H9 (cell line): ENCODE results near the gene MATN4. TPM values are rescaled to one million over a fixed set of nuclear protein-coding genes. Genes with fewer than 3 reads are reported as not detected.

Experiments
- DNase-seq: peaks from one replicate; pipeline ENCODE4 v3.0.0-alpha.2; 2017
- H2AFZ ChIP-seq: one replicate; pipeline ENCODE4 v1.6.1; 2013; ENCODE audit warnings: mild to moderate bottlenecking, low read length, control low read depth, moderate library complexity
- H2AK5ac ChIP-seq: 2 replicates; pipeline ENCODE4 v1.6.1; 2013; ENCODE audit warnings: low read length, control low read depth, mixed read lengths; ENCODE audit not compliant: insufficient read length
- H2BK120ac ChIP-seq: one replicate; pipeline ENCODE4 v1.6.1; 2013; ENCODE audit warnings: low read depth, mild to moderate bottlenecking, low read length, control low read depth, inconsistent platforms; ENCODE audit not compliant: poor library complexity, severe bottlenecking
- H2BK12ac ChIP-seq: 2 replicates; pipeline ENCODE4 v1.6.1; 2013; ENCODE audit warnings: low read length, control low read depth, mixed read lengths, low read depth; ENCODE audit not compliant: insufficient read length
- H2BK15ac ChIP-seq: 2 replicates; pipeline ENCODE4 v1.6.1; 2013; ENCODE audit warnings: low read depth, low read length, control low read depth
- H2BK20ac ChIP-seq: one replicate; pipeline ENCODE4 v1.6.1; 2013; ENCODE audit warnings: low read depth, mild to moderate bottlenecking, low read length, control low read depth, inconsistent platforms; ENCODE audit not compliant: poor library complexity, severe bottlenecking
- H2BK5ac ChIP-seq: 2 replicates; pipeline ENCODE4 v1.6.1; 2013; ENCODE audit warnings: low read length, control low read depth, mixed read lengths; ENCODE audit not compliant: insufficient read length
- H3K14ac ChIP-seq: 2 replicates; pipeline ENCODE4 v1.6.1; 2013; ENCODE audit warnings: low read length, control low read depth; ENCODE audit not compliant: insufficient read depth
- H3K18ac ChIP-seq: 2 replicates; pipeline ENCODE4 v1.6.1; 2013; ENCODE audit warnings: low read depth, mild to moderate bottlenecking, mixed read lengths, low read length, control low read depth; ENCODE audit not compliant: insufficient read length
- H3K23ac ChIP-seq: 2 replicates; pipeline ENCODE4 v1.6.1; 2013; ENCODE audit warnings: low read length, control low read depth, mixed read lengths, low read depth; ENCODE audit not compliant: insufficient read length
- H3K23me2 ChIP-seq: 2 replicates; pipeline ENCODE4 v1.6.1; 2013; ENCODE audit warnings: low read depth, mild to moderate bottlenecking, mixed read lengths, low read length, control low read depth; ENCODE audit not compliant: insufficient read length, poor library complexity, severe bottlenecking
- H3K27ac ChIP-seq: 2 replicates; pipeline ENCODE4 v1.5.1; 2013; ENCODE audit warnings: low read length, control low read depth, mixed read lengths, low read depth; ENCODE audit not compliant: insufficient read length
- H3K27me3 ChIP-seq: 2 replicates; pipeline ENCODE4 v1.6.1; 2013; ENCODE audit warnings: low read length, control low read depth, inconsistent platforms; ENCODE audit not compliant: insufficient read depth
- H3K4ac ChIP-seq: 2 replicates; pipeline ENCODE4 v1.6.1; 2013; ENCODE audit warnings: low read depth, mild to moderate bottlenecking, control low read depth, inconsistent platforms, low read length, moderate library complexity
- H3K4me1 ChIP-seq: 2 replicates; pipeline ENCODE4 v1.6.1; 2013; ENCODE audit warnings: low read length, control low read depth, inconsistent platforms; ENCODE audit not compliant: insufficient read depth
- H3K4me2 ChIP-seq: 2 replicates; pipeline ENCODE4 v1.6.1; 2013; ENCODE audit warnings: low read length, control low read depth, mixed read lengths; ENCODE audit not compliant: insufficient read length, insufficient read depth
- H3K56ac ChIP-seq: 2 replicates; pipeline ENCODE4 v1.6.1; 2013; ENCODE audit warnings: low read depth, mild to moderate bottlenecking, mixed read lengths, low read length, control low read depth; ENCODE audit not compliant: insufficient read length
- H3K79me1 ChIP-seq: 2 replicates; pipeline ENCODE4 v1.6.1; 2013; ENCODE audit warnings: low read depth, mild to moderate bottlenecking, moderate library complexity, low read length, control low read depth, inconsistent platforms; ENCODE audit not compliant: insufficient read depth, poor library complexity, severe bottlenecking
- H3K79me2 ChIP-seq: 2 replicates; pipeline ENCODE4 v1.6.1; 2013; ENCODE audit warnings: low read length, control low read depth, inconsistent platforms; ENCODE audit not compliant: insufficient read depth
- H3K9ac ChIP-seq: 2 replicates; pipeline ENCODE4 v1.6.1; 2013; ENCODE audit warnings: low read length, control low read depth, mixed read lengths; ENCODE audit not compliant: insufficient read length; ENCODE audit errors: extremely low read depth
- H3K9me3 ChIP-seq: one replicate; pipeline ENCODE4 v1.6.1; 2013; ENCODE audit warnings: low read depth, low read length, inconsistent platforms; ENCODE audit not compliant: control insufficient read depth
- H3T11ph ChIP-seq: one replicate; pipeline ENCODE4 v1.6.1; 2013; ENCODE audit warnings: mild to moderate bottlenecking, low read length, control low read depth, inconsistent platforms
- H4K20me1 ChIP-seq: one replicate; pipeline ENCODE4 v1.6.1; 2013; ENCODE audit not compliant: control insufficient read depth, insufficient read length, insufficient read depth
- H4K5ac ChIP-seq: 2 replicates; pipeline ENCODE4 v1.6.1; 2013; ENCODE audit warnings: low read depth, mild to moderate bottlenecking, mixed read lengths, low read length, control low read depth; ENCODE audit not compliant: insufficient read length
- H4K8ac ChIP-seq: replicated peaks from 2 replicates; pipeline ENCODE4 v1.6.1; 2013; ENCODE audit warnings: low read length, control low read depth, mixed read lengths, low read depth; ENCODE audit not compliant: insufficient read length
- H4K91ac ChIP-seq: 2 replicates; pipeline ENCODE4 v1.6.1; 2013; ENCODE audit warnings: low read depth, mild to moderate bottlenecking, moderate library complexity, mixed read lengths, low read length, control low read depth; ENCODE audit not compliant: insufficient read length
- H3K27ac Mint-ChIP-seq, 3 experiments: 2 replicates in 2 of 3; 3 replicates in 1 of 3; pipeline ENCODE4 v1.8.0; 2020 to 2021; ENCODE audit warnings: mixed read lengths in 3 of 3, mild to moderate bottlenecking in 1 of 3, moderate library complexity in 1 of 3
- H3K27me3 Mint-ChIP-seq: 2 replicates; pipeline ENCODE4 v1.8.0; 2021; ENCODE audit warnings: low read depth, mild to moderate bottlenecking, moderate library complexity, mixed read lengths
- H3K36me3 Mint-ChIP-seq, 3 experiments: 2 replicates in 2 of 3; 3 replicates in 1 of 3; pipeline ENCODE4 v1.8.0; 2020 to 2021; ENCODE audit warnings: low read depth in 3 of 3, mixed read lengths in 3 of 3; ENCODE audit not compliant: insufficient read depth in 1 of 3
- H3K4me1 Mint-ChIP-seq, 2 experiments: 2 replicates each; pipeline ENCODE4 v1.8.0; 2020; ENCODE audit warnings: mixed read lengths in 2 of 2
- H3K4me3 Mint-ChIP-seq, 2 experiments: 2 replicates in 1 of 2; 3 replicates in 1 of 2; pipeline ENCODE4 v1.8.0; 2020 to 2021; ENCODE audit warnings: mild to moderate bottlenecking in 2 of 2, mixed read lengths in 2 of 2, moderate library complexity in 1 of 2
- H3K9me3 Mint-ChIP-seq, 2 experiments: 2 replicates in 1 of 2; 3 replicates in 1 of 2; pipeline ENCODE4 v1.8.0; 2020; ENCODE audit warnings: mild to moderate bottlenecking in 2 of 2, mixed read lengths in 2 of 2, moderate library complexity in 1 of 2
- total RNA-seq: library from RNA; stranded (reverse); gene quantifications from 2 replicates; pipeline ENCODE4 v1.2.1, GENCODE V29; 2021
- TF ChIP-seq, protein P1 (sequence below): fragments of 200-600 bp; sonication (generic); conservative IDR thresholded peaks from 3 replicates; pipeline ENCODE4 v1.8.0; 2021; ENCODE audit warnings: antibody characterized with exemption, mild to moderate bottlenecking

Gene MATN4
- total RNA-seq, 1 experiment from 2014 or later, result 0.11 TPM

DNA sequence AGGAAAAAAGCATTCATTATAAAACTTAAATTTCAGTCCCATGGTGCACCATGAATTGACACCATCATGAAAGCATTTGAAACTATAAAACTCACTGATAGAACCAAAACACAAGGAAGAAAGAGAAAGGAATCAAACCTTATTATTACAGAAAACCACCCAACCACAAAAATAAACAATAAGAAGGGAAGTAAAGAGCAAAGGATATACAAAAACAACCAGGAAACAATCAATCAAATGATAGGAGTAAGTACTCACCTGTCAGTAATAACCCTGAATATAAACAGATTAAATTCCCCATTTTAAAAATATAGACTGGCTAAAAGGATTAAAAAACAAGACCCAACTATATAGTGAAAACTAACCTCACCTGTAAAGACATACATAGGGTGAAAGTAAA lies 59.5 kb downstream of the MATN4 start:
- no peak overlapping the region for H3K27ac Mint-ChIP-seq

More for the DNA sequence above, 59.5 kb downstream of the MATN4 start:
- Histone ChIP-seq H2BK20ac (no peak overlapping the region), H3K4ac (no peak overlapping the region), H3K9ac (no peak overlapping the region), H3K4me1 (no peaks in the 10 kb centered on the region), H2BK15ac (no peak overlapping the region), H4K8ac (no peak overlapping the region), H2AFZ (no peak overlapping the region), H3K79me1 (no peaks in the 10 kb centered on the region), H3K4me2 (no peak overlapping the region), H3K14ac (no peak overlapping the region), H2BK5ac (no peak overlapping the region), H4K20me1 (no peaks in the 10 kb centered on the region), H3K27ac (no peak overlapping the region), H3K18ac (no peak overlapping the region), H3K23me2 (no peaks in the 10 kb centered on the region), H3T11ph (no peak overlapping the region), H3K27me3 (no peaks in the 10 kb centered on the region), H2AK5ac (no peak overlapping the region), H3K9me3 (no peaks in the 10 kb centered on the region), H4K5ac (no peak overlapping the region), H3K79me2 (no peaks in the 10 kb centered on the region), H2BK120ac (no peak overlapping the region), H4K91ac (no peak overlapping the region), H3K56ac (no peak overlapping the region), H3K23ac (no peak overlapping the region), H2BK12ac (no peak overlapping the region)
- H3K9me3 Mint-ChIP-seq, result no peaks in the 10 kb centered on the region
- no peak for DNase-seq
- H3K36me3 Mint-ChIP-seq, result no peaks in the 10 kb centered on the region
- TF ChIP-seq, protein P1, sequence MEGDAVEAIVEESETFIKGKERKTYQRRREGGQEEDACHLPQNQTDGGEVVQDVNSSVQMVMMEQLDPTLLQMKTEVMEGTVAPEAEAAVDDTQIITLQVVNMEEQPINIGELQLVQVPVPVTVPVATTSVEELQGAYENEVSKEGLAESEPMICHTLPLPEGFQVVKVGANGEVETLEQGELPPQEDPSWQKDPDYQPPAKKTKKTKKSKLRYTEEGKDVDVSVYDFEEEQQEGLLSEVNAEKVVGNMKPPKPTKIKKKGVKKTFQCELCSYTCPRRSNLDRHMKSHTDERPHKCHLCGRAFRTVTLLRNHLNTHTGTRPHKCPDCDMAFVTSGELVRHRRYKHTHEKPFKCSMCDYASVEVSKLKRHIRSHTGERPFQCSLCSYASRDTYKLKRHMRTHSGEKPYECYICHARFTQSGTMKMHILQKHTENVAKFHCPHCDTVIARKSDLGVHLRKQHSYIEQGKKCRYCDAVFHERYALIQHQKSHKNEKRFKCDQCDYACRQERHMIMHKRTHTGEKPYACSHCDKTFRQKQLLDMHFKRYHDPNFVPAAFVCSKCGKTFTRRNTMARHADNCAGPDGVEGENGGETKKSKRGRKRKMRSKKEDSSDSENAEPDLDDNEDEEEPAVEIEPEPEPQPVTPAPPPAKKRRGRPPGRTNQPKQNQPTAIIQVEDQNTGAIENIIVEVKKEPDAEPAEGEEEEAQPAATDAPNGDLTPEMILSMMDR, result no peak
- H3K4me3 Mint-ChIP-seq, result no peak overlapping the region
- H3K27me3 Mint-ChIP-seq, result peaks cover 42% of the 10 kb centered on the region
- no peaks in the 10 kb centered on the region for H3K4me1 Mint-ChIP-seq
